Stimulated activated CD8-positive, alpha-beta memory T cell treated with anti-CD3 and anti-CD28 coated beads, Interleukin-15, amount 100 ng/mL, for 4 hours (primary cell): ENCODE measurements around the gene EFHD2.
"Not testable (repeated sequence)": the region's sequence is repeated elsewhere in the genome, so short reads cannot be mapped to it uniquely, and the experiment has no call there.

Experiments
- DNase-seq, 2 donors: peaks; one replicate each; pipeline ENCODE4 v3.0.0-alpha.2; 2020; ENCODE audit warnings: low read depth in 2 of 2

Gene EFHD2

GRCh38 chr1:15412175-15412800, 2.6 kb downstream of the EFHD2 start:
- peak in 1 of 2 donors; percentile 49 for DNase-seq

DNA sequence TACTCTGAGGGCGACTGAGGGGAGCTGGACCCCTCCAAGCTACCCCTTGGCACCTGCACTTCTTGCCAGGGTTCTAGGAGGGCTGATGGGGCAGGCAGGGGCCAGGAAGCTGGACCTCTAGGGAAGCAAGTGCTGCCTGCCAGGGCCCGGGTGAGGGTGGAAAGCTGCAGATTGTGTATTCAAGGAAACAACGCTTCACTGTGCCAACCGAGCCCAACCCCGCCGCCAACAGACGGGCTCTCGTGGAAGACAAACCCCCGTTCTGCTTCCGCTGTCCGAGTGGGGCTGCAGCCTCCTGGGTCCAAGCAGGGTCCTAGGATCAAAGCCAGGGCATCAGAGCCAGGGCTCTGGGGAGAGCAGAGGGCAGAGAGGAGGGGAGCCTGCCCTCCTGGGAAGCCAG, 3.2 kb downstream of the EFHD2 start:
- no peak for DNase-seq

GRCh38 chr1:15413563-15414444, 4.1 kb downstream of the EFHD2 start:
- DNase-seq = no peak

GRCh38 chr1:15414445-15414983, 4.8 kb downstream of the EFHD2 start:
- DNase-seq = no peak

GRCh38 chr1:15417059-15417934, 7.6 kb downstream of the EFHD2 start:
- peak in 1 of 2 donors; percentile 64 for DNase-seq

GRCh38 chr1:15418806-15419515, 9.3 kb downstream of the EFHD2 start:
- DNase-seq = no peak

- DNase-seq = no peak
Measured at GRCh38 chr1:15420853-15421465, 11.3 kb downstream of the EFHD2 start.

- DNase-seq = no peak
Measured at GRCh38 chr1:15422871-15423270, 13.2 kb downstream of the EFHD2 start.

GRCh38 chr1:15423355-15424077, 13.8 kb downstream of the EFHD2 start:
- DNase-seq = no peak

DNA sequence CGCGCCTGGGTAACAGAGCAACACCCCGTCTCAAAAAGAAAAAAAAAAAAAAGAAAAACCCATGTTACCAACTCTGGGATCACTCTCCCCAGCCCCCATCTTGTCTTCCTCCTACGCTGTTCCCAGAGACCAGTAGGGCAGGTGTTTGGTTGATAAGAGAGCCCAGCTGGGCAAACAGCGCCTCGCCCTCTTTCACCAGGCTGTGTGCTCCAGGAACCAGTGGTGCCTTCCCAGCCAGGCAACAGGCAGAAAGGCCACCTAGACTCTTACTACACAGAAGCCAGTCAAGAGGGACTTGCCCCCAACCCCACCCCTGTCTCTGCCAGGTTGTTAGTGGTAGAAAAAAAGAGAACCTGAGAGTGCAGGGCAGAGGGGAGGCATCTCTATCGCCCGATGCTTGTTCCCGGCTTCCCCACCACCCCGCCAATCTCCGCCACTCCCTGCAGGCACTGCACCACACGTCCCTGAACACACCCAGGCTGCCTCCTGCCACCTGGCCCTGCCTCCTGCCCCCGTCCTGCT, 14.5 kb downstream of the EFHD2 start:
- no peak for DNase-seq

GRCh38 chr1:15424981-15425380, 15.3 kb downstream of the EFHD2 start:
- DNase-seq = no peak

DNA sequence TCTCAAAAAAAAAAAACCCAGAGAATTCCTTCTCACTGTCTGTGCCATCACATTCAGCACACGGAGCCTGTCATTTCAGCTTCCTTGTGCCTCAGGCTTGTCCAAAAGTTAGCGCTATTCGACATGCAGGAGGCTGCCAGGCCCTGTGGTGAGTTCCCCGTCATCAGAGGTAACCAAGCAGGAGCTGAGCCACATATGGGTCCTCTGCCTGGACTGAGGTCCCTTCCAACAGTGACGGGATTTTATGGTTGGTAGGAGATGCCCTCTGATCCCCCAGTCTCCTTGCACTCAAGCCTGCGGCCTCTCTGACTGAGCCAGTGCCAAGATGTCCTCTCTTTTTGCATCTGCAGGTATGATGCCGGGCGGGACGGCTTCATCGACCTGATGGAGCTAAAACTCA, 15.8 kb downstream of the EFHD2 start:
- DNase-seq = no peak

DNA sequence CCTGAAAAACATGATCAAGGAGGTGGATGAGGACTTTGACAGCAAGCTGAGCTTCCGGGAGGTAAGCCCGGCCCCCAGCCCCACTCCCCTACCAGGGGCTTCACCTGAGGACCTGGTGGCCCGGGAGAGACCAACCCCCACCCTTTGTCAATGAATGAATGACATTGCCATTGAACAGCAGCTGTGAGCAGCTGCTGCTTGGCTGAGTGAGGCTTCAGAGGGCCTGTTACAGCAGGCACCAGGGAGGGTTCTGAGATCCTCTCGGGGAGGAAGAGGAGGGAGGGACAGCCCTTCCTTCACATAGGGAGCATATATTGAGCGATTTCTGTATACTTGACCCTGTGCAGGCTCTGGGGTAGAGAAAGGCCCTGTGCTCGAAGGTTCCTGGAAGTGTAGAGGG, 16.3 kb downstream of the EFHD2 start:
- no peak for DNase-seq

GRCh38 chr1:15426492-15427279, 17.0 kb downstream of the EFHD2 start:
- DNase-seq = no peak

GRCh38 chr1:15427280-15427666, 17.6 kb downstream of the EFHD2 start:
- DNase-seq = no peak

- DNase-seq = not testable (repeated sequence)
Measured at GRCh38 chr1:15428252-15428651, 18.6 kb downstream of the EFHD2 start.

GRCh38 chr1:15428815-15429435, 19.2 kb downstream of the EFHD2 start:
- DNase-seq = no peak

DNA sequence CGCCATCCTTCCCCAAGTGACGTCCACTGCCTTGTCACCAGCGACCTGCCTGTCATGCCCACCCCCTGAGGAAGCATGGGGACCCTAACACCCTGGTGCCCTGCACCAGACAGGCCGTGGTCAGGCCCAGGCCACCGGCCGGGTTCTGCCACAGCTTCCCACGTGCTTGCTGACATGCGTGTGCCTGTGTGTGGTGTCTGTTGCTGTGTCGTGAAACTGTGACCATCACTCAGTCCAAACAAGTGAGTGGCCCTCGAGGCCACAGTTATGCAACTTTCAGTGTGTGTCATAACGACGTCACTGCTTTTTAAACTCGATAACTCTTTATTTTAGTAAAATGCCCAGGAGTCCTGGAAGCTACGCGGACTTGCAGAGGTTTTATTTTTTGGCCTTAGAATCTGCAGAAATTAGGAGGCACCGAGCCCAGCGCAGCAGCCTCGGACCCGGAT, 20.0 kb downstream of the EFHD2 start:
- DNase-seq = no peak
